Measurements from ENCODE around the gene PALB2.

DNA sequence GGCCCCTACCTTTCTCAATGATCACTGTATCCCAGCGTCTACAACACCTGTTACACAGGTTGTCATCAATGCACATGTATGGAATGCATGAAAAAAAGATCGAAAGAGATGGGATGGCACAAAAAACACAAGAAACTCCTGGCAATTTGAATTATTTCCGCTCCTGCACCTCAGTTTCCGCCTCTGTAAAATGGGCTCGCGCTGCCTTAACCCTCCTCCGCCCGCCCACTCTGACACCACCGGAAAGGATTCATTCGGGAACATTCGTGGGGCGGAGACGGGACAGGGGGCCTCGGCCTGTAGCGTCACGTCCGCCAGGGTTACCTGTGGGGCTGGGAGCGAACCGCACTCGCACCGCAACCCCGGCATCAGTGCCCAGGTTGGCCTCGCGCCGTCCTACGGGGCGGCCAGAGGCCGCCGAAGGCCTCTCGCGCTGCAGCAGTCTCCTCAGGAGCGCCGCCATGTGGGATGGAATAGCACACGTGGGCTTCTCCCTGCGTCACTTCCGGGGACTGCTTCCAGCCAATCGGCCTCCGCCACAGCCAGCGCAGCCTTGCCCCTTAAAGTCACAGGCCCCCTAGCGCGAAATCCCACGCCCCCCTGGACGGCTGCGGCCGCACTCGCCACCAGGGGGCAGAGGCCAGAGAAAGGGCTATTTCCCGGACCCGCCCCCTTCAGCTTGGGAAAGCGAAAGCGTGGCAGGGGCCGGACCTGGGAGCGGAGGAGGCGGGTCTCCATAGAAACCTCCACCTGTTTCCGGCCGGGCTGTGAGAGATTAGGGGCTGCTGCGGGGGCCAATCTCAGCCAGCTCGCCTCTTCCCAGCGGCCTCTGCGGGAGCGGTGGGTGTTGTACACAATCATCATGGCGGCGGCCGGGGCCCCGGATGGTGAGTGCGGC is 84.0 kb downstream of the PALB2 start, which contains the start of the genes EARS2 and UBFD1:
- TF ChIP-seq, protein P1, sequence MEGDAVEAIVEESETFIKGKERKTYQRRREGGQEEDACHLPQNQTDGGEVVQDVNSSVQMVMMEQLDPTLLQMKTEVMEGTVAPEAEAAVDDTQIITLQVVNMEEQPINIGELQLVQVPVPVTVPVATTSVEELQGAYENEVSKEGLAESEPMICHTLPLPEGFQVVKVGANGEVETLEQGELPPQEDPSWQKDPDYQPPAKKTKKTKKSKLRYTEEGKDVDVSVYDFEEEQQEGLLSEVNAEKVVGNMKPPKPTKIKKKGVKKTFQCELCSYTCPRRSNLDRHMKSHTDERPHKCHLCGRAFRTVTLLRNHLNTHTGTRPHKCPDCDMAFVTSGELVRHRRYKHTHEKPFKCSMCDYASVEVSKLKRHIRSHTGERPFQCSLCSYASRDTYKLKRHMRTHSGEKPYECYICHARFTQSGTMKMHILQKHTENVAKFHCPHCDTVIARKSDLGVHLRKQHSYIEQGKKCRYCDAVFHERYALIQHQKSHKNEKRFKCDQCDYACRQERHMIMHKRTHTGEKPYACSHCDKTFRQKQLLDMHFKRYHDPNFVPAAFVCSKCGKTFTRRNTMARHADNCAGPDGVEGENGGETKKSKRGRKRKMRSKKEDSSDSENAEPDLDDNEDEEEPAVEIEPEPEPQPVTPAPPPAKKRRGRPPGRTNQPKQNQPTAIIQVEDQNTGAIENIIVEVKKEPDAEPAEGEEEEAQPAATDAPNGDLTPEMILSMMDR (IDR thresholded peaks at IDR 0.05; ENCODE audit: low read depth, low read length): peak; percentile 72
- no peak for TF ChIP-seq EZH2phosphoT487 (IDR thresholded peaks at IDR 0.05; ENCODE audit: low read depth)

Data from OCI-LY3 (cell line).